ENCODE data around the gene UNC13B.

The UNC13B gene

DNA sequence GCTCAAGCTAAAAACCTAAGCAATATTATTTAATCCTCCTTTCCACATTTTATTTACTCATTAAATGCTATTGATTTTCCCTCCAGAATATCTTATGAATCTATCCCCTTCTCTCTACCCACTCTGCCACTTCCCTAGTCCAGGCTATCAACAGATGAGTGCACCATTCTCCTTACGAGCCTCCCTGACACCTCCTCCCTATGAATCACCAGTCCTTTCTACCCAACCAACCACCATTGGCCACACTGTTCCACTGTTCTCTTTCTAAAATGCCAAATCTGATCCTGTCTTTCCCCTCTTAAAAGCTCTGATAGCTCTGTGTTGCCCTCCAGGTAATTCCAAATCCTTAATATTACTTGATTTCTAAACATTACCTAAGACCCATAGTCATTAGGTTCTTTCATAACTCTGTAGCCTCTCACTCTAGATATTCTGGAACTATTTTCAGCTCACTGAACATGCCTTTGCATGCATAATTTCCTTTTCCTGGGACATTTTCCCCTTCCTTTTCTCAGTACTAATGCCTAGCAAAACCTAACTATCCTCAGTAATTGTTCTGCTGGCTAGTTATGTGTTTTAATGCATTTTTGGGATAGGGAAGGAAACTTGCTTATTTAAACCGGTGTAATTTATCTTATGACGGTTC is 126.3 kb downstream of the UNC13B start:
- ChIA-PET POLR2A (no interaction called here), CTCF (interaction anchor here (0.7 kb wide), 1 partner anchor 10 kb away, joined by 3 read pairs; no protein-coding TSS in a partner anchor)
- TF ChIP-seq CTCF (IDR thresholded peaks at IDR 0.05; ENCODE audit: insufficient read depth, low read length, missing control alignments): no peak
- no peak for DNase-seq (ENCODE audit: low read depth, low spot score)
- H3K4me3 ChIP-seq (ENCODE audit: low read depth, low read length): no peak overlapping the region

- no peak for TF ChIP-seq CTCF (IDR thresholded peaks at IDR 0.05; ENCODE audit: insufficient read depth, low read length, missing control alignments)
- DNase-seq (ENCODE audit: low read depth, low spot score): no peak
- ChIA-PET POLR2A (no interaction called here), CTCF (interaction anchor here (0.7 kb wide), 1 partner anchor 10 kb away, joined by 3 read pairs; no protein-coding TSS in a partner anchor)
- no peak overlapping the region for H3K4me3 ChIP-seq (ENCODE audit: low read depth, low read length)
Measured at GRCh38 chr9:35288778-35289177, 127.0 kb downstream of the UNC13B start.

- DNase-seq (ENCODE audit: low read depth, low spot score): no peak
- CTCF ChIA-PET: no interaction called here
- POLR2A ChIA-PET: no interaction called here
Measured at GRCh38 chr9:35293376-35293964, 131.7 kb downstream of the UNC13B start.

DNA sequence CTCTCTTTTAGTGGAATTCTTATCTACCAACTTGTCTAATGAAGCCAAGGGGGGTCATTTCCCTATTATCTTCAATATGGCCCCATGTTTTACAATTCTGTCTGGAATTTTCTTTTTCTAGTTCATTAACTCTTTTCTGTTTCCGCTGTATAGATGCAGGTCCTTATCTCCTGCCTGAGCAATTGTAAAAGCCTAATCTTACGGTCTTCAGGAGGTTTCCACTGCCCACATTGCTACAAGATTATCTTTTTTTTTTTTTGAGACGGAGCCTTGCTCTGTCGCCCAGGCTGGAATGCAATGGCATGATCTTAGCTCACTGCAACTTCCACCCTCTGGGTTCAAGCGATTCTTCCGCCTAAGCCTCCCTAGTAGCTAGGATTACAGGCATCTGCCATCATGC is 132.3 kb downstream of the UNC13B start:
- POLR2A ChIA-PET: no interaction called here
- CTCF ChIA-PET: interaction anchor here (0.8 kb wide), 1 partner anchor 464 kb away, joined by 3 read pairs; no protein-coding TSS in a partner anchor
- no peak for TF ChIP-seq CTCF (IDR thresholded peaks at IDR 0.05; ENCODE audit: insufficient read depth, low read length, missing control alignments)

More at GRCh38 chr9:35293376-35293964, 131.7 kb downstream of the UNC13B start:
- H3K4me3 ChIP-seq (ENCODE audit: low read depth, low read length): no peak overlapping the region
- TF ChIP-seq CTCF (IDR thresholded peaks at IDR 0.05; ENCODE audit: insufficient read depth, low read length, missing control alignments): no peak

DNA sequence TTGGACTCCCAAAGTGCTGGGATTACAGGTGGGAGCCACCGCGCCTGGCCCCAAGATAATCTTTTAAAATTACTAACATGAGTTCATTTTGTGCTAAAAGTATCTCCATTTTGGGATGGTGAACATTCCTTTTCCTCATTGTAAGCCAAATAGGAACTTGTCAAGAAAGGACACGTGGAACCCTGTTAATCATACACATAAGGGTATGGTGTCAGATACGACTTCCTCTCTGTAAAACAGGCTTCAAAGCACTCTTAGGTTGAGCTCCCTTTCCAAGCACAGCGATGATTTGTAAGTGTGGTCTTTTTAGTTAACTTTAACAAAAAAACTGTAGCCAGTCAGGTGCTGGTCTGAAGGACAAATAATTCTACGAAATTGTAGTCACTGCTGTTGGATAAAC is 132.7 kb downstream of the UNC13B start:
- H3K4me3 ChIP-seq (ENCODE audit: low read depth, low read length): no peak overlapping the region
- ChIA-PET POLR2A (no interaction called here), CTCF (interaction anchor here (0.8 to 1.4 kb wide), 3 partner anchors 8 to 464 kb away, joined by 3 read pairs; no protein-coding TSS in a partner anchor)
- no peak for TF ChIP-seq CTCF (IDR thresholded peaks at IDR 0.05; ENCODE audit: insufficient read depth, low read length, missing control alignments)
- no peak for DNase-seq (ENCODE audit: low read depth, low spot score)

More for the DNA sequence above, 132.3 kb downstream of the UNC13B start:
- H3K4me3 ChIP-seq (ENCODE audit: low read depth, low read length): no peak overlapping the region
- no peak for DNase-seq (ENCODE audit: low read depth, low spot score)

DNA sequence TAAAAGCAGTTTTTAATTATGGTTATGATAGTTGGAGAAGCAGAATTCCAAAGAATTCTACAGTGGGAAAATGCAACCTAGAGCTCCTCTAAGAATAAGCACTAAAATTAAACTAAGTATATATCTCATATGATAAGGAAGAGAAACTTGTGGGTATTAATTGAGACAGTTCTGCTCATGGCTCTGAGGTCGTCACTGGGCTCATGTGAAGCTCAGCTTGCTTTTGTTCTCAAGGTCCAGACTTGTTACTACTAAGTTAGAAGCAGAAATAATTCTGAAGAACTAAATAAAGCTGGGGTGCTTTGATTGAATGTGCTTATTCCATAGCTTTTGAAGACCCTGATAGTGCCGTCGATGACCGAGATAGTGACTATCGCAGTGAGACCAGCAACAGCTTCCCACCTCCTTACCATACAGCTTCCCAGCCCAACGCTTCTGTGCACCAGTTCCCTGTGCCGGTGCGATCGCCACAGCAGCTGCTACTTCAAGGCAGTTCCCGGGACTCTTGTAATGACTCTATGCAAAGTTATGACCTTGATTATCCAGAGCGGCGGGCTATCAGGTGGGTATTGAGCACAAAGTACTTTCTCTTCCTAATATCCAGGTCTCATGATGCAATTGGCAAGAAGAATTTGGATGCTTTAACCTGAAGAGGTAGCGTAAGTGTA is 133.7 kb downstream of the UNC13B start:
- no peak overlapping the region for H3K4me3 ChIP-seq (ENCODE audit: low read depth, low read length)
- TF ChIP-seq CTCF (IDR thresholded peaks at IDR 0.05; ENCODE audit: insufficient read depth, low read length, missing control alignments): no peak
- POLR2A ChIA-PET: no interaction called here
- CTCF ChIA-PET: interaction anchor here (0.8 to 1.4 kb wide), 2 partner anchors 9 to 12 kb away, joined by 3 read pairs; no protein-coding TSS in a partner anchor
- no peak for DNase-seq (ENCODE audit: low read depth, low spot score)

All from AG04449 (cell line).